Nephron (organoid): ENCODE data around the gene ATP8B4.
"Not testable (repeated sequence)": the region's sequence is repeated elsewhere in the genome, so short reads cannot be mapped to it uniquely, and the experiment has no call there.

Source experiments
- H3K27ac Mint-ChIP-seq, 3 experiments: 2 replicates each; pipeline ENCODE4 v1.8.0; 2020; ENCODE audit warnings: mixed read lengths in 3 of 3, mild to moderate bottlenecking in 2 of 3, moderate library complexity in 1 of 3
- H3K27me3 Mint-ChIP-seq: 2 replicates; pipeline ENCODE4 v1.8.0; 2021; ENCODE audit warnings: low read depth, mild to moderate bottlenecking, moderate library complexity, mixed read lengths
- H3K36me3 Mint-ChIP-seq: 2 replicates; pipeline ENCODE4 v1.8.0; 2020; ENCODE audit warnings: low read depth, mixed read lengths
- H3K4me1 Mint-ChIP-seq: 2 replicates; pipeline ENCODE4 v1.8.0; 2020; ENCODE audit warnings: mixed read lengths
- H3K4me3 Mint-ChIP-seq, 3 experiments: 2 replicates each; pipeline ENCODE4 v1.8.0; 2020; ENCODE audit warnings: mild to moderate bottlenecking in 3 of 3, mixed read lengths in 3 of 3, moderate library complexity in 2 of 3
- H3K9me3 Mint-ChIP-seq: 2 replicates; pipeline ENCODE4 v1.8.0; 2020; ENCODE audit warnings: mixed read lengths
- CTCF ChIP-seq, 3 experiments: fragments of 200-600 bp; sonication (generic); IDR thresholded peaks; one replicate each; pipeline ENCODE4 v1.5.0; 2021; ENCODE audit warnings: antibody characterized with exemption in 3 of 3; ENCODE audit not compliant: unreplicated experiment in 3 of 3

ATP8B4 gene

GRCh38 chr15:49964061-49964460, 155.0 kb downstream of the ATP8B4 start:
- peaks cover 30% of the 10 kb centered on the region for H3K9me3 Mint-ChIP-seq
- peaks cover 6% of the 10 kb centered on the region for H3K4me1 Mint-ChIP-seq
- no peaks in the 10 kb centered on the region for H3K36me3 Mint-ChIP-seq
- peak overlapping the region; percentile 22 to 62 (median 49) for H3K27ac Mint-ChIP-seq
- H3K27me3 Mint-ChIP-seq, result no peaks in the 10 kb centered on the region
- TF ChIP-seq CTCF (IDR thresholded peaks at IDR 0.05; ENCODE audit: unreplicated experiment in 3 of 3), result no peak
- H3K4me3 Mint-ChIP-seq, result no peak overlapping the region

GRCh38 chr15:49963033-49963772, 155.8 kb downstream of the ATP8B4 start:
- H3K36me3 Mint-ChIP-seq, H3K27me3 Mint-ChIP-seq, H3K4me1 Mint-ChIP-seq, H3K4me3 Mint-ChIP-seq: not testable (repeated sequence)
- Mint-ChIP-seq H3K27ac (peak overlapping the region in 1 of 3 experiments; percentile 49), H3K9me3 (peaks cover 24% of the 10 kb centered on the region)

- no peak overlapping the region for H3K4me3 Mint-ChIP-seq
- H3K9me3 Mint-ChIP-seq, result peaks cover 15% of the 10 kb centered on the region
- H3K27ac Mint-ChIP-seq, result no peak overlapping the region
- no peaks in the 10 kb centered on the region for H3K27me3 Mint-ChIP-seq
- H3K4me1 Mint-ChIP-seq, result peaks cover 6% of the 10 kb centered on the region
- TF ChIP-seq CTCF (IDR thresholded peaks at IDR 0.05; ENCODE audit: unreplicated experiment in 3 of 3), result no peak
- H3K36me3 Mint-ChIP-seq, result no peaks in the 10 kb centered on the region
These were observed 156.9 kb downstream of the ATP8B4 start for GRCh38 chr15:49962044-49962602.

- Mint-ChIP-seq H3K27me3 (no peaks in the 10 kb centered on the region), H3K4me3 (no peak overlapping the region)
These were observed 165.6 kb downstream of the ATP8B4 start for GRCh38 chr15:49953421-49953820.

GRCh38 chr15:49946681-49947080, 172.4 kb downstream of the ATP8B4 start:
- peaks cover 54% of the 10 kb centered on the region for H3K9me3 Mint-ChIP-seq
- H3K4me1 Mint-ChIP-seq, result no peaks in the 10 kb centered on the region
- peak overlapping the region in 1 of 3 experiments; percentile 35 for H3K27ac Mint-ChIP-seq
- no peak for TF ChIP-seq CTCF (IDR thresholded peaks at IDR 0.05; ENCODE audit: unreplicated experiment in 3 of 3)
- H3K27me3 Mint-ChIP-seq, result no peaks in the 10 kb centered on the region
- no peaks in the 10 kb centered on the region for H3K36me3 Mint-ChIP-seq
- no peak overlapping the region for H3K4me3 Mint-ChIP-seq

More at GRCh38 chr15:49953421-49953820, 165.6 kb downstream of the ATP8B4 start:
- H3K9me3 Mint-ChIP-seq, result peaks cover 33% of the 10 kb centered on the region
- H3K4me1 Mint-ChIP-seq, result no peaks in the 10 kb centered on the region
- H3K27ac Mint-ChIP-seq, result no peak overlapping the region
- no peaks in the 10 kb centered on the region for H3K36me3 Mint-ChIP-seq
- no peak for TF ChIP-seq CTCF (IDR thresholded peaks at IDR 0.05; ENCODE audit: unreplicated experiment in 3 of 3)

- H3K36me3 Mint-ChIP-seq, result no peaks in the 10 kb centered on the region
- no peaks in the 10 kb centered on the region for H3K4me1 Mint-ChIP-seq
- peaks cover 5% of the 10 kb centered on the region for H3K9me3 Mint-ChIP-seq
- TF ChIP-seq CTCF (IDR thresholded peaks at IDR 0.05; ENCODE audit: unreplicated experiment in 3 of 3), result no peak
- no peak overlapping the region for H3K4me3 Mint-ChIP-seq
- no peak overlapping the region for H3K27ac Mint-ChIP-seq
- no peaks in the 10 kb centered on the region for H3K27me3 Mint-ChIP-seq
These were observed 184.5 kb downstream of the ATP8B4 start for GRCh38 chr15:49934487-49934886.
